ENCODE results near the gene GMPS. TPM values are rescaled to one million over a fixed set of nuclear protein-coding genes. Genes with fewer than 3 reads are reported as not detected.

Gene GMPS
- total and polyA plus RNA-seq, 10 of the 15 experiments (the other 5 are each of a cell fraction or from before 2014, with no cell fraction given) = 33.2 to 143 (median 79.0) TPM

DNA sequence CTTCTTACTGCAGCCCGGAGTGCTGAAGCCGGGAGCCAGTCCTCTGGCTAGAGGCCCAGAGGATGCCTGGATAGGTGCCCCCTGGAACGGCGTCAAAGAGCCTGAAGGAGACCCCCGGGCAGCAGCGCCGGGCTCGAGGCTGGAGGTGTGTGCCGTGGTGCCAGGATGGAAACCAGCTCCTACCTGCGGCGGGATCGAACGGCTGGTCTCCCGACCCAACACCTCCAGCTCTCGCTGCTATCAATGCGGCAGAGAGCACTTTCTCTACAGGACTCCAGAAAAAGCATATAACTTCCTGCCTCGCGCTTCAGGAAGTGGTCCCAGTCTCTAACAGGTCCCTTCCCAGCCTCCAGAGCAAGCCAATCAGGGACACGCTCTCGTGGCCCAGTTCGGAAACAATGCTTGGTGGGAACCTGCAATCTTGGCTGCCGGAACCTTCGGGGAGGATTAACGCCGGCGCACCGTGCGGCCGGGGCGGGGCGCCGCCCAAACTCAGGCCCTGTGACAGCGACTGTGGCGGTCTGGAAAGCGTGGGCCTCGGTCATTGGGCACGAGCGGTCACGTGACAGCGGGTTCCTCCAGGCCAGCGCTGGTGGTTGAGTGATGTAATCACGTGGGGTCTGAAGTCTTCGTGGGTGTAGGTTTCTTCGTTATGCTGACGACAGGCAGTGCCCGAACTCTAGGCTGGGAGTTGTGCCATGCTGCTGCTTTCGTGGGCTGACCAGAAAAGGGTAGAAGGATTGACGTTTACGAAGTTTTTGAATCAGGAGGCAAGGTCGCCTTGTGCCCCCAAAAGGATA lies 16.1 kb upstream of the GMPS start, which contains the start of gene SLC33A1:
Gene SLC33A1 (minus strand): TSS at position 287 of the 800 bp plus-strand sequence. CDS start 430 bp downstream, outside the sequence.
- RAD21 ChIA-PET (ENCODE audit: unreplicated experiment) = interaction anchor here (0.7 to 3.0 kb wide), 5 partner anchors 9 to 48 kb away, joined by 3 to 21 read pairs (median 11); partner anchors contain the start of genes C3orf33 and GMPS
- ATAC-seq = peak; percentile 95
- Histone ChIP-seq H3K9ac (ENCODE audit: control insufficient read depth, insufficient read depth, low read length) (peak within 1 kb of the TSS; percentile 90), H3K36me3 (ENCODE audit: control insufficient read depth in 2 of 2, insufficient read depth in 2 of 2, low read length in 1 of 2) (no peaks in the 10 kb centered on the region; a peak in 1 of 4 replicates), H4K20me1 (ENCODE audit: control insufficient read depth, insufficient read depth) (no peaks in the 10 kb centered on the region), H3K9me3 (replicated peaks; ENCODE audit: control insufficient read depth, insufficient read depth, low read length) (no peaks in the 10 kb centered on the region; the same call in 2 of the 3 replicates), H3K27ac (ENCODE audit: control insufficient read depth, insufficient read depth) (peak within 1 kb of the TSS; percentile 93), H2AFZ (ENCODE audit: control insufficient read depth, low read depth, low read length) (peak within 1 kb of the TSS; percentile 86), H3K79me2 (ENCODE audit: control insufficient read depth, insufficient read depth, low read length) (peaks cover 49% of the 10 kb centered on the region), H3K4me2 (ENCODE audit: control insufficient read depth, insufficient read depth) (peak within 1 kb of the TSS; percentile 95), H3K27me3 (replicated peaks in 1 of 2; ENCODE audit: control insufficient read depth in 2 of 2, insufficient read depth in 2 of 2, low read length in 1 of 2) (no peaks in the 10 kb centered on the region), H3K4me3 (peak within 1 kb of the TSS; percentile 84), H3K4me1 (ENCODE audit: control insufficient read depth, insufficient read depth, low read length) (no peaks in the 10 kb centered on the region)
- peak; percentile 97 for DNase-seq (ENCODE audit: low read depth, low spot score)
- BruUV-seq (replicated peaks) = no TSS peak
- 1% methylated on average over 50 of the region's 50 CpGs for WGBS (ENCODE audit: insufficient coverage, insufficient replicate concordance, low lambda C conversion rate, missing lambda C conversion rate)
- FAIRE-seq = peak; percentile 100
- SMC1A ChIA-PET (ENCODE audit: uncharacterized antibody, unreplicated experiment) = interaction anchor here (1.1 to 2.4 kb wide), 8 partner anchors 11 to 138 kb away, joined by 3 to 23 read pairs (median 4); partner anchors contain the start of gene C3orf33
- CTCF ChIA-PET = interaction anchor here (1.6 to 5.7 kb wide), 2 partner anchors 15 to 48 kb away, joined by 5 to 52 read pairs; partner anchors contain the start of gene C3orf33
- POLR2A ChIA-PET = interaction anchor here (2.4 to 2.6 kb wide), 2 partner anchors 11 to 17 kb away, joined by 20 to 22 read pairs; partner anchors contain the start of gene GMPS
- in situ Hi-C loops (cut with MboI) (no loop called here), intact Hi-C loops (cut with micrococcal nuclease; ENCODE audit: unreplicated experiment) (loop anchor here (1.0 to 5.0 kb wide), 3 partner anchors 16 to 102 kb away; partner anchors contain the start of genes C3orf33 and GMPS)
- TF ChIP-seq SREBF1 (IDR thresholded peaks at IDR 0.05; ENCODE audit: low read length) (peak; percentile 88), NR2C2 (IDR thresholded peaks at IDR 0.05; ENCODE audit: borderline replicate concordance, control insufficient read depth, insufficient read length, low read depth) (no peak), YBX1 (IDR thresholded peaks at IDR 0.05) (no peak), CREB1 (IDR thresholded peaks at IDR 0.05; ENCODE audit: low read depth) (peak; percentile 90), POLR2AphosphoS5 (IDR thresholded peaks at IDR 0.05; ENCODE audit: low read length) (peak; percentile 93), NFXL1 (IDR thresholded peaks at IDR 0.05; ENCODE audit: borderline replicate concordance) (no peak), CHD4 (IDR thresholded peaks at IDR 0.05) (no peak), CHD2 (IDR thresholded peaks at IDR 0.05; ENCODE audit: borderline replicate concordance, low read depth, low read length) (peak; percentile 90), SRF (IDR thresholded peaks at IDR 0.05; ENCODE audit: low read depth in 2 of 2, low read length in 2 of 2) (peak in 1 of 2 experiments; percentile 85; a peak in 2 of 4 replicates), ZNF384 (IDR thresholded peaks at IDR 0.05; ENCODE audit: borderline replicate concordance, low read depth, low read length) (peak; percentile 60; the same call in 1 of the 2 replicates), STAT3 (IDR thresholded peaks at IDR 0.05; ENCODE audit: low read depth, low read length) (peak; percentile 96; the same call in 1 of the 2 replicates), JUND (IDR thresholded peaks at IDR 0.05; ENCODE audit: low read depth, low read length) (0 out of 2 replicates have a peak, but pooled peaks have one; percentile 56), IKZF1 (conservative IDR thresholded peaks at IDR 0.05) (peak; percentile 94), BMI1 (IDR thresholded peaks at IDR 0.05; ENCODE audit: borderline replicate concordance) (no peak)
- TF ChIP-seq, protein P1, sequence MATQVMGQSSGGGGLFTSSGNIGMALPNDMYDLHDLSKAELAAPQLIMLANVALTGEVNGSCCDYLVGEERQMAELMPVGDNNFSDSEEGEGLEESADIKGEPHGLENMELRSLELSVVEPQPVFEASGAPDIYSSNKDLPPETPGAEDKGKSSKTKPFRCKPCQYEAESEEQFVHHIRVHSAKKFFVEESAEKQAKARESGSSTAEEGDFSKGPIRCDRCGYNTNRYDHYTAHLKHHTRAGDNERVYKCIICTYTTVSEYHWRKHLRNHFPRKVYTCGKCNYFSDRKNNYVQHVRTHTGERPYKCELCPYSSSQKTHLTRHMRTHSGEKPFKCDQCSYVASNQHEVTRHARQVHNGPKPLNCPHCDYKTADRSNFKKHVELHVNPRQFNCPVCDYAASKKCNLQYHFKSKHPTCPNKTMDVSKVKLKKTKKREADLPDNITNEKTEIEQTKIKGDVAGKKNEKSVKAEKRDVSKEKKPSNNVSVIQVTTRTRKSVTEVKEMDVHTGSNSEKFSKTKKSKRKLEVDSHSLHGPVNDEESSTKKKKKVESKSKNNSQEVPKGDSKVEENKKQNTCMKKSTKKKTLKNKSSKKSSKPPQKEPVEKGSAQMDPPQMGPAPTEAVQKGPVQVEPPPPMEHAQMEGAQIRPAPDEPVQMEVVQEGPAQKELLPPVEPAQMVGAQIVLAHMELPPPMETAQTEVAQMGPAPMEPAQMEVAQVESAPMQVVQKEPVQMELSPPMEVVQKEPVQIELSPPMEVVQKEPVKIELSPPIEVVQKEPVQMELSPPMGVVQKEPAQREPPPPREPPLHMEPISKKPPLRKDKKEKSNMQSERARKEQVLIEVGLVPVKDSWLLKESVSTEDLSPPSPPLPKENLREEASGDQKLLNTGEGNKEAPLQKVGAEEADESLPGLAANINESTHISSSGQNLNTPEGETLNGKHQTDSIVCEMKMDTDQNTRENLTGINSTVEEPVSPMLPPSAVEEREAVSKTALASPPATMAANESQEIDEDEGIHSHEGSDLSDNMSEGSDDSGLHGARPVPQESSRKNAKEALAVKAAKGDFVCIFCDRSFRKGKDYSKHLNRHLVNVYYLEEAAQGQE (IDR thresholded peaks at IDR 0.05; ENCODE audit: low read depth, low read length) = no peak
- TF ChIP-seq, protein P2, sequence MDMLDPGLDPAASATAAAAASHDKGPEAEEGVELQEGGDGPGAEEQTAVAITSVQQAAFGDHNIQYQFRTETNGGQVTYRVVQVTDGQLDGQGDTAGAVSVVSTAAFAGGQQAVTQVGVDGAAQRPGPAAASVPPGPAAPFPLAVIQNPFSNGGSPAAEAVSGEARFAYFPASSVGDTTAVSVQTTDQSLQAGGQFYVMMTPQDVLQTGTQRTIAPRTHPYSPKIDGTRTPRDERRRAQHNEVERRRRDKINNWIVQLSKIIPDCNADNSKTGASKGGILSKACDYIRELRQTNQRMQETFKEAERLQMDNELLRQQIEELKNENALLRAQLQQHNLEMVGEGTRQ (IDR thresholded peaks at IDR 0.05; ENCODE audit: borderline replicate concordance, low read depth, low read length) = peak; percentile 98

All from GM12878 (cell line).